Esophagus squamous epithelium (tissue), 5 donors: ENCODE data around the gene PLEKHA6. TPM values are rescaled to one million over a fixed set of nuclear protein-coding genes. Genes with fewer than 3 reads are reported as not detected.
"Not testable (repeated sequence)": the region's sequence is repeated elsewhere in the genome, so short reads cannot be mapped to it uniquely, and the experiment has no call there.

Experiments used
- DNase-seq: peaks from one replicate; lab custom pipeline; 2025; lab: John Stamatoyannopoulos, UW
- H3K27ac ChIP-seq, 4 donors: fragments of 200-600 bp; sonication (generic); one replicate each; pipeline ENCODE4 v1.5.1; 2016 to 2019; ENCODE audit warnings: mild to moderate bottlenecking in 1 of 4
- H3K27me3 ChIP-seq, 4 donors: fragments of 200-600 bp; sonication (generic); 1 replicate in 3 of 4; 2 replicates in 1 of 4; pipeline versions ENCODE4 v1.5.1 to v1.6.0; 2017 to 2021; ENCODE audit warnings: antibody characterized with exemption in 1 of 4
- H3K36me3 ChIP-seq, 3 donors: fragments of 200-600 bp; sonication (generic); one replicate each; pipeline ENCODE4 v1.5.1; 2016 to 2019
- H3K4me1 ChIP-seq, 3 donors: fragments of 200-600 bp; sonication (generic); one replicate each; pipeline ENCODE4 v1.5.1; 2017 to 2019
- H3K4me3 ChIP-seq, 4 donors: fragments of 200-600 bp; sonication (generic); 1 replicate in 3 of 4; 2 replicates in 1 of 4; pipeline ENCODE4 v1.5.1; 2016 to 2019; ENCODE audit warnings: mild to moderate bottlenecking in 2 of 4, moderate library complexity in 1 of 4
- H3K9me3 ChIP-seq, 3 donors: fragments of 200-600 bp; sonication (generic); one replicate each; pipeline ENCODE4 v1.5.1; 2016 to 2019
- CTCF ChIP-seq, 6 experiments: fragments of 450-650 bp in 4 of 6; fragments of 200-600 bp in 2 of 6; sonication (generic) in 2 of 6; IDR thresholded peaks; one replicate each; pipeline ENCODE4 v1.5.1; 2016 to 2019; ENCODE audit warnings: antibody characterized with exemption in 6 of 6, mild to moderate bottlenecking in 4 of 6, moderate library complexity in 4 of 6
- POLR2A ChIP-seq, 4 donors: fragments of 450-650 bp; IDR thresholded peaks; one replicate each; pipeline ENCODE4 v1.6.1; 2017; ENCODE audit warnings: antibody characterized with exemption in 4 of 4, mild to moderate bottlenecking in 4 of 4, moderate library complexity in 3 of 4
- WGBS, 2 donors: methylation state at CpG; one replicate each; pipeline ENCODE4 v1.1.5; 2018; 5-methylcytosine and 5-hydroxymethylcytosine counted together
- intact Hi-C: fragments of 100-400 bp; cut with DNase I; formaldehyde crosslinking; loops from one replicate; pipeline ENCODE4 v1.15.0; 2022
- total RNA-seq, 4 donors: library from RNA; depleted of rRNA; stranded (reverse); fragments of >200 nt; gene quantifications; one replicate each; pipeline ENCODE4 v1.1.0, GENCODE V29; 2016
- donor health status: DM: yes; HTN: yes; CAD: no.

PLEKHA6 gene
- total RNA-seq, 4 donors from 2014 or later = 7.4 to 40.6 (median 18.3) TPM

GRCh38 chr1:204316164-204316563 lies 43.6 kb downstream of the PLEKHA6 start:
- DNase-seq = no peak
- Histone ChIP-seq H3K9me3 (no peaks in the 10 kb centered on the region), H3K27ac (no peak overlapping the region), H3K36me3 (no peaks in the 10 kb centered on the region), H3K27me3 (no peaks in the 10 kb centered on the region), H3K4me3 (no peak overlapping the region), H3K4me1 (peaks cover 6 to 34% (median 22%) of the 10 kb centered on the region in 3 donors)
- TF ChIP-seq POLR2A (IDR thresholded peaks at IDR 0.05) (no peak), CTCF (IDR thresholded peaks at IDR 0.05) (no peak)
- 77 to 79% methylated on average over 3 to 6 of the region's 6 CpGs for WGBS, 2 donors
- intact Hi-C loops = no loop called here

- Histone ChIP-seq H3K9me3 (no peaks in the 10 kb centered on the region), H3K4me3 (no peak overlapping the region), H3K36me3 (no peaks in the 10 kb centered on the region), H3K27ac (no peak overlapping the region), H3K27me3 (no peaks in the 10 kb centered on the region), H3K4me1 (peaks cover 4 to 23% (median 12%) of the 10 kb centered on the region in 3 donors)
- DNase-seq = no peak
- TF ChIP-seq CTCF (IDR thresholded peaks at IDR 0.05) (no peak), POLR2A (IDR thresholded peaks at IDR 0.05) (no peak)
- intact Hi-C loops = no loop called here
- WGBS, 2 donors = 78 to 83% methylated on average over 9 to 10 of the region's 12 CpGs
Observed at GRCh38 chr1:204314893-204315658, 44.7 kb downstream of the PLEKHA6 start.

GRCh38 chr1:204314171-204314892 lies 45.4 kb downstream of the PLEKHA6 start:
- H3K4me3 ChIP-seq = no peak overlapping the region
- WGBS, 2 donors = 76 to 90% methylated on average over 5 to 6 of the region's 7 CpGs

GRCh38 chr1:204313675-204314074 lies 46.1 kb downstream of the PLEKHA6 start:
- H3K9me3 ChIP-seq = no peaks in the 10 kb centered on the region
- no peak overlapping the region for H3K4me3 ChIP-seq
- H3K27ac ChIP-seq = no peak overlapping the region
- no peaks in the 10 kb centered on the region for H3K27me3 ChIP-seq
- 30% methylated on average over 2 of the region's 4 CpGs; no CpG with 5 or more reads in 1 of the 2 donors for WGBS, 2 donors
- peaks cover 0 to 9% (median 0%) of the 10 kb centered on the region in 3 donors for H3K4me1 ChIP-seq
- no peaks in the 10 kb centered on the region for H3K36me3 ChIP-seq
- intact Hi-C loops = no loop called here
- TF ChIP-seq CTCF (IDR thresholded peaks at IDR 0.05) (no peak), POLR2A (IDR thresholded peaks at IDR 0.05) (no peak)
- DNase-seq = no peak

More at GRCh38 chr1:204314171-204314892, 45.4 kb downstream of the PLEKHA6 start:
- no peak for DNase-seq
- no peaks in the 10 kb centered on the region for H3K27me3 ChIP-seq
- H3K4me1 ChIP-seq = peaks cover 0 to 15% (median 5%) of the 10 kb centered on the region in 3 donors
- H3K36me3 ChIP-seq = no peaks in the 10 kb centered on the region
- H3K9me3 ChIP-seq = no peaks in the 10 kb centered on the region
- TF ChIP-seq POLR2A (IDR thresholded peaks at IDR 0.05) (no peak), CTCF (IDR thresholded peaks at IDR 0.05) (no peak)
- intact Hi-C loops = no loop called here
- H3K27ac ChIP-seq = no peak overlapping the region

- H3K4me3 ChIP-seq, intact Hi-C loops, H3K9me3 ChIP-seq, DNase-seq, H3K36me3 ChIP-seq, H3K27ac ChIP-seq, H3K27me3 ChIP-seq: not testable (repeated sequence)
- WGBS, 2 donors = 100% methylated on average over 2 of the region's 4 CpGs; no CpG with 5 or more reads in 1 of the 2 donors
- peaks cover 9 to 27% (median 10%) of the 10 kb centered on the region in 3 donors for H3K4me1 ChIP-seq
Observed at GRCh38 chr1:204310970-204311369, 48.8 kb downstream of the PLEKHA6 start.
